Measurements from ENCODE around the gene TRAPPC14.

The TRAPPC14 gene

GRCh38 chr7:100173806-100174495, 15.4 kb upstream of the TRAPPC14 start:
- no peak for DNase-seq (ENCODE audit: low read depth in 2 of 2)

- no peak for DNase-seq (ENCODE audit: low read depth in 2 of 2)
Observed at GRCh38 chr7:100171840-100172239, 13.3 kb upstream of the TRAPPC14 start.

- DNase-seq (ENCODE audit: low read depth in 2 of 2), result no peak
Observed at GRCh38 chr7:100171087-100171681, 12.7 kb upstream of the TRAPPC14 start.

GRCh38 chr7:100170101-100170897, 11.8 kb upstream of the TRAPPC14 start:
- no peak for DNase-seq (ENCODE audit: low read depth in 2 of 2)

GRCh38 chr7:100169147-100169850, 10.8 kb upstream of the TRAPPC14 start:
- no peak for DNase-seq (ENCODE audit: low read depth in 2 of 2)

- no peak for DNase-seq (ENCODE audit: low read depth in 2 of 2)
Observed at GRCh38 chr7:100167912-100168323, 9.4 kb upstream of the TRAPPC14 start.

GRCh38 chr7:100166970-100167911, 8.7 kb upstream of the TRAPPC14 start:
- DNase-seq (ENCODE audit: low read depth in 2 of 2), result no peak

GRCh38 chr7:100166317-100166940, 7.9 kb upstream of the TRAPPC14 start:
- DNase-seq (ENCODE audit: low read depth in 2 of 2), result no peak

- DNase-seq (ENCODE audit: low read depth in 2 of 2), result no peak
Observed at GRCh38 chr7:100163871-100164270, 5.3 kb upstream of the TRAPPC14 start.

- no peak for DNase-seq (ENCODE audit: low read depth in 2 of 2)
Observed at GRCh38 chr7:100163006-100163531, 4.5 kb upstream of the TRAPPC14 start.

GRCh38 chr7:100160067-100160466, 1.5 kb upstream of the TRAPPC14 start:
- no peak for DNase-seq (ENCODE audit: low read depth in 2 of 2)

GRCh38 chr7:100159099-100159623, 638 bp upstream of the TRAPPC14 start:
- DNase-seq (ENCODE audit: low read depth in 2 of 2), result no peak

GRCh38 chr7:100157334-100158228, 942 bp downstream of the TRAPPC14 start:
- DNase-seq (ENCODE audit: low read depth in 2 of 2), result no peak

GRCh38 chr7:100157069-100157333, 1.5 kb downstream of the TRAPPC14 start:
- no peak for DNase-seq (ENCODE audit: low read depth in 2 of 2)

GRCh38 chr7:100156331-100157068, 2.0 kb downstream of the TRAPPC14 start:
- no peak for DNase-seq (ENCODE audit: low read depth in 2 of 2)

- DNase-seq (ENCODE audit: low read depth in 2 of 2), result no peak
Observed at GRCh38 chr7:100155553-100156317, 2.8 kb downstream of the TRAPPC14 start.

- DNase-seq (ENCODE audit: low read depth in 2 of 2), result no peak
Observed at GRCh38 chr7:100154651-100155491, 3.7 kb downstream of the TRAPPC14 start.

All from stimulated activated CD4-positive, alpha-beta T cell treated with anti-CD3 and anti-CD28 coated beads, Interleukin-4, amount 100 ng/mL, for 48 hours (primary cell).